Epidermal melanocyte (primary cell): Measurements from ENCODE around the gene BBOX1.
A peak's percentile ranks its signal among the peaks of the same experiment; 100 is the strongest.
"Not testable (repeated sequence)": the region's sequence is repeated elsewhere in the genome, so short reads cannot be mapped to it uniquely, and the experiment has no call there.

Experiments
- DNase-seq: peaks from one replicate; pipeline ENCODE4 v3.0.0; 2011; ENCODE audit warnings: low spot score; ENCODE audit not compliant: insufficient read length

Gene BBOX1

DNA sequence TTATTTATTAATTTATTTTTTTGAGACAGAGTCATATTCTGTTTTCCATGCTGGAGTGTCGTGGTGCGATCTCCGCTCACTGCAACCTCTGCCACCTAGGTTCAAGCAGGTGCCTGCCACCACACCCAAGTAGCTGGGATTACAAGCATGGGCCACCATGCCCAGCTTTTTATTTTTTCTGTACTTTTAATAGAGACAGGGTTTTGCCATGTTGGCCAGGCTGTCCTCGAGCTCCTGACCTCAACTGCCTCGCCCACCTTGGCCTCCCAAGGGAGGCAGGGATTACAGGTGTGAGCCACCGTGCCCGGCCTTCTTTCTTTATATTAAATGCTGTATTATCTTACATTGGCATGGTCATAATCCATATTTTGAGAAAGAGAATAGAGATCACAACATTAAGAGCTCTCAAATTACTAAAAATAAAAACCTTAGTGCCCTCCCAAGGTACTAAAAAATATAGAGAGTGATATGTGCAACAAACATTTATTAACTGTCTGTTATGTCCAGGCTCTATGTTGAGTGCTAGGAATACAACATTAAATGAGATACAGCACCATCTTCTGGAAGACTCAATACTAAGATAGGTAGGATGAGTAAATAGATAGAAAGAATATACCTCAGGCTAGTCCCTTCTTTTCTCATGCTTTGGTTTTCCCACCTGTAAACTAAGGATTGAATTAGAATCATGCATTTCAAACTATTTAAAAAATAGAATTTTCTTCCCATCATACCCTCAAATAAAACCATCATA, 84.1 kb downstream of the BBOX1 start:
- no peak for DNase-seq

DNA sequence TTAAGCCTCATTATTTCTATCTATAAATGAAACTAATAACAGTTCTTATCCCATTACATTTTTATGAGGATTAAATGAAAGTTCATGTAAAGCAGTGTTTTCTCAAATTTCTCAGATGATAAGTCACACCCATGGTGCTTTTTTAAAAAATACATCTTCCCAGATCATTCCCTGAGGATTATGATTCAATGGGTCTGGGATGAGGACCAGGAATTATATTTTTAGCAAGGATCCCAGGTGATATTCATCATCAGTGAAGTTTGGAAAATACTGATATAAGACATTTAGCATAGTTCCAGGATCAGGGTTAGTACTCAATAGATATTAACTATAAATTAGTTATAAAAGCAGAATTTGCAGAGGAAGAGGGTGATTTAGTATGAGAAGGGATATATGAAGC, 89.1 kb downstream of the BBOX1 start:
- DNase-seq, result no peak

DNA sequence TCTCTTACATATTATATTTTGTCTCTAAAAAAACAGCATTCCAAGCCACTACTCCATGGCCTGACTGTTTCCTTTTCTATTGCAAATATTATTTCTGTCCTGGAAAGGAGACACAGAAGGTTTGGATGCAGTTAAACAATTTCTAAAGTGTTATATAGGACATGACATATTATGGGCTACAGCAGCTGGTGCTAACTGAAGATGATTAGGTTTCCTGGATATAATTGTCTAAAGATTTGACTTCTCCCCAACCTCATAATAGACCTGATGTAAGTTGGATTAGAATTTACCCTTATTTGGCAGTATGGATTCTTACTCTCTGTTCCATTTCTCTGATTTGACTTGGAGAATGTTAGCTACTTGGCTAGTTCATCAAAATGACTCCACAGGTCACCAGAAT, 90.2 kb downstream of the BBOX1 start:
- no peak for DNase-seq

DNA sequence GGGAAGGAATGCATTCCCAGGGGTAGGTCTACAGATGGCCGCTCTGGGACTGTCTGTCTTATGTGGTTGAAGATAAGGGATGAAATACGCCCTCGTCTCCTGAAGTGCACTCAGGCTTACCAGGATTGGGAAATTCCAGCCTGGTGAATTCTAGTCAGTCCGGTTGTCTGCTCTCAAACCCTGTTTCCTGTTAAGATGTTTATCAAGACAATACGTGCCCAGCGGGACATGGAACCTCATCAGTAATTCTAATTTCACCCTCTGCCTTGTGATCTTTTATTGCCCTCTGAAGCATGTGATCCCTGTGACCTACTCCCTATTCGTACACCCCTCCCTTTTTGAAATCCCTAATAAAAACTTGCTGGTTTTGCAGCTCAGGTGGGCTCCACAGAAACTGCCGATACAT, 95.3 kb downstream of the BBOX1 start:
- DNase-seq, result not testable (repeated sequence)

DNA sequence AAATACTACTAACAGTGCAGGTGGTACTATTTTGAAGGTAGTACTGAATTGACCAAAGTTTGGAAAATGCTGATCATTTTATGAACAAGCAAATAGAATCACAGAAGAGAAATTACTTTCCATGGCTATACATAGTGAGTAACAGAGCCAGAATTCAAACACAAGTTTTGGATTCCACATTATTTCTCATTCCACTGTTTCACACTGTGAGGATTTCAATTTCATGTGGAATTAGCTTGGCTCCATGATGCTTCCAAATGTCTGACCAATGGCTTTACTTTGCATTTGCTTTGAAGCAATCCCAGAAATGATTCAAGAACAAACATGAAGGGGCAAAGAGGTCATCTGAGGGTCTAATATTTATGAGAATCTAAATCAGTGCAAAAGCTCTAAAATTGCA, 98.1 kb downstream of the BBOX1 start:
- no peak for DNase-seq

DNA sequence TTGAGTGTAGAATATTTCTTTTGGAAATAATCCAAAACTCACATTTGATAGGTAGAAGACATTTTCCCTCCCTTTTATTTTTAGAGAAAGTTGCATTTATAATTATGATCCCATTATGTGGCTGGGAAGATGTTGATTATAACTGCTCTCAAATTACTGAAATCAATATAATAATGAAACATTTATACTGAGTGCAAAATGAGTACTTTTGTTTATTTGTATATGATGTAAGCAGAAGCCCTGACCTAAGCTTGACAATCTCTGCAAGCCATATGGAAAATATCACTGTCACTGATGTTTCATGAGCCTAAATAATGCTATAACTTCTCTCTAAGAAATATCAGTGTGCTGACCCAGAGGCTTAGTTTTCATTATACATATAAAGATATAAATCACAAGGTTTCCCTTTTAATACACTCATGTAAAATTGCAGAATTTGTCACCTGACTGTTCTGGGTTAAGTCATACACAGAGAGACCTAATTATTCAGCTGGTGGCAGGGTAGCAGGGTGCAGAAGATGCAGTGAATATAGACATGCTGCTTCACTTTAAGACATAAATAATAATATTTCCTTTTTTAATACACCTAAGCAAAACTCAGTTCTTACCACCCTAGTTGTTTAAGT, 99.2 kb downstream of the BBOX1 start:
- no peak for DNase-seq

DNA sequence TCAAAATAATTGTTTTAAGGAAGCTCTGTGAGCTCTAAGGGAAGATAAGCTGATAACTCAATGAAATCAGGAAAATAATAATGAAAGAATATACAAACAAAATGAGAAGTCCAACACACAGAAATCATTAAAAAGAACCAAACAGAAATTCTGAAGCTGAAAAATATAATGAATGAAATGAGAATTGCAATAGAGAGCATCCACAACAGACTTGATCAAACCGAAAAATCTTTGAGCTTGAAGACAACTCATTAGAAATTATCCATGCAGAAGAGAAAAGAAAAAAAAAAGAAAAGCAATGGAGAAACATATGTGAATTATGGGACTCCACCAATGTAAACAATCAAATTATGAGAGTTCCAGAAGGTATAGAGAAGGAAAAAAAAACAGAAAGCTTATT, 101.0 kb downstream of the BBOX1 start:
- DNase-seq, result no peak

DNA sequence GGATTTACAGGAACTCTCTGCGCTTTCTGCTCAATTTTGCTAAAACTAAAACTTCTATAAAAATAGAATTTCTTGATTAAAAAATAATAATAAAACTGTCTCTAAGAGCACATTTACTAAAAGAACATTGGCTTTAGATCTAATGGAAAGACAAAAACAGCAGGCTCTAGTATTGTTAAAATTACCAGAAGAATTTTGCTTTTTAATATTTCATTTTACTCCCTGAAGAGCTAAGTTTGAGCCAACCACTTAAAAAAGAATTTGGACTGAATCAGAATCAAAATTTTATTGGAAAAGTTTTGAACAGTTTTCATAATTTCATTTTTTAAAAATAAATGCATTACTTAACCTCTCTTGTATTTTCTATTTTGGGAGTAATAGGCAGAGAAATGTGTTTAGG, 107.3 kb downstream of the BBOX1 start:
- no peak for DNase-seq

DNA sequence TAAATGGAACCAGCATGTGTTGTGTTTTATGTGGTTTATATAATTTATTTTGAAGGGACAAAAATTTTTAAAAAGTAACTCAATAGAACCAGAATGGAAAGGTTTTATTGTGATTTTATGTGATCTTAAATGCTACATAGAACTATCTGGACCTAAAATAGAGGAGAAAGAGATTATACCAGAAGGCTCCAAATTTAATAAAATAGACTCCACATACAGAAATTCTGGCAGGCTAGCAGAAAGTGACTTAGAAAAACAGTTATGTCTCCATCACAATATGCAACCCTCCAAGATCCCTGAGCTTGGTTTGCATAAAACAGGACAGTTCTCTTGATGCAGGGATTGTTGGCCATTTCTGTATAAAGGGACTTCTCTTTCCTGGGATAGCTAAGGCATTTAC, 107.9 kb downstream of the BBOX1 start:
- no peak for DNase-seq

DNA sequence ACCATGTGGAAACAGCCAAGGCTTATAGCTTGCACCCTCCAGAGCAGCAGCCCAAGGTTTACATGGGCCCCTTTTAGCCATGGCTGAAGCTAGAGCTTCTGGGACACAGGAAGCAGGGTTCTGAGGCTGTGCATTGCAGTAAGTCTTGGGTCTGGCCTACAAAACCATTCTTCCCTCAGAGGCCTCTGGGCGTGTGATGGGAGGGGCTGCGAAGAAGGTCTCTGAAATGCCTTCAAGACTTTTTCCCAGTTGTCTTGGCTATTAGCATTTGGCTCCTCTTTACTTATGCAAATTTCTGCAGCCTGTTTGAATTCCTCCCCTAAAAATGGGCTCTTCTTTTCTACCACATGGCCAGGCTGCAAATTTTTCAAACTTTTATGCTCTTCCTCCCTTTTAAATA, 109.5 kb downstream of the BBOX1 start:
- no peak for DNase-seq

DNA sequence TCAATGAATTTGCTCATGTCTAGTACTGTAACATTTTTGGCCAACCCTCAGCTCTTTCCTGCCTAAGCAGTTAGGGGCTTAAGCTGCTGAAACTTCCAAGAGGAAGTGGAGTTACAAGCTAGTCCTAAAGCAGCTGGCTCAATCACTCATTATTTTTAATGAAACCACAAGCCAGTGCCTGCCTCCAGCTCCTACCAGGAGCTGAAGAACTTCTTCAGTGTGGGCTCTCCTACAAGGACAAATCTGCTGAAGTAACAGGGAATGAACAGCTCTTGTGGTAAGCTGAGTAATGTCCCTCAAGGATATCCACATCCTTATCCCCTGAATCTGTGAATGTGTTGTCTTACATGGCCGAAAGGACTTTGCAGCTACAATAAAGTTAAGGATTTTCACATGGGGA, 112.5 kb downstream of the BBOX1 start:
- no peak for DNase-seq

DNA sequence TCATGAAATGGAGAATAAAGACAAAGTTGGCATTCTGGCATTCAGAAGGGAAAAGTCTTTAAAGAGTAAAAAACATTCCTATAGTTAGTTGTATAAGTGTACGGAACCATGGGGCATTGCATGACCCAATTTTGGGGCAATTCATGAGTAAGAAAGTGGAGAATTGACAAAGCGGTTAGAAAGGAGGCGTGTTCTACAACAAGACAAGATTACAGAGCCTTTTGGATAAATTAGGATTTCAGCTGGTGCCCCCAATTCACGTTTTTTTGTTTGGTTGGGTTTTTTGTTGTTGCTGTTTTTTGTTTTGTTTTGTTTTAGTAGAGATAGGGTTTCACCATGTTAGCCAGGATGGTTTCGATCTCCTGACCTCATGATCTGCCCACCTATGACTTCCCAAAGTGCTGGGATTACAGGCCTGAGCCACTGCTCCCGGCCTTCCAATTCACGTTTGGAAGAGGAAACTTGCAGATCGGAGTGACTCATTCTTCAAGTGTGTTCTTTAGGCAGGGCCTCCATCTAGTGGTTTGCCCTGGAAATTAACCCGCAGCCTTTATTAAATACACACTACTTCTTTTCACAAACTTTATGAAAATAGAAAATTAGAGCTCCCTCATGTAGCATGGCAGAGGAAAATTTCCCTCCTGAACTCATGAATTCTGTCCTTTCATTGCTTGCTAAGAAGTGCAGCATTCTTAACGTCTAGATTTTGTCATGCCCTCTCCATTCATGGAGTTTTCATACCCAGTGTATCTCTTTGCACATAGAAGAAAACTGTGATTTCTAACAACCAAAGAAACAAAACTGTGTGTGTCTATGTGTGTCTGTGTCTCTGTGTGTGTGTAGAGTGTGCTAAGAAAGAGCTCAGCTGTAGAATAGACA, 118.1 kb downstream of the BBOX1 start:
- peak; percentile 75 for DNase-seq

DNA sequence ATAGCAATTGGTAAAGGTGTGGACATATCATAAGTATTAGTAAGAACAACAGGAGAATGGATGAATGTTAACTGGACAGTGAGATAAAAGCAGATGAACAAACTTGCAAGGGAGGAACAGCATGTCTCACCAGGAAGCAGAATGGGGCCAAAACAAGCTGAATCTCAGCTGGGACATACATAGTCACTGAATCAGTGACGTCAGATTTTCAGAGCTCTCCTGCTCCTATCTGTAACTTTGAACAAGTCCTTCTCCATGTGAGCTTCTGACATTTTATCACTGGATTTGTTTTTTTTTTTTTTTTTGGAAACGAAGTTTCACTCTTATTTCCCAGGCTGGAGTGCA, 118.7 kb downstream of the BBOX1 start:
- DNase-seq, result no peak

DNA sequence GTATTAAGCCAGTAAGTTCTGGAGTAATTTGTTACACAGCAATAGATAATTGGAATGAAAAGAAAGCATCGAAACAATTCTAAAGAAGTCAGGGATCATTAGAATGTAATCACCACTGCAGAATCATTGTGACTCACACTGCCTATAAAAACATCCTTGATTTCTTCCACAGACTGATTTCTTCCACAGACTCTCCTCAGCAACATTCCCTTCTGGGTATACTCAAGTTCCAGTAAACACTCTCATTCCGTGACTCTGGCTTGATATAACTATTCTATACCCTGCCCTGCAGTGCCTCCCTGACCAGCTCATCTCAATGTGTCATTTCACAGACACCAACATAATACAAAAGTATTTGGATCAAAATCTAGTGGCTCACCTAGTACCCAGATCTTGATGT, 120.5 kb downstream of the BBOX1 start:
- no peak for DNase-seq

DNA sequence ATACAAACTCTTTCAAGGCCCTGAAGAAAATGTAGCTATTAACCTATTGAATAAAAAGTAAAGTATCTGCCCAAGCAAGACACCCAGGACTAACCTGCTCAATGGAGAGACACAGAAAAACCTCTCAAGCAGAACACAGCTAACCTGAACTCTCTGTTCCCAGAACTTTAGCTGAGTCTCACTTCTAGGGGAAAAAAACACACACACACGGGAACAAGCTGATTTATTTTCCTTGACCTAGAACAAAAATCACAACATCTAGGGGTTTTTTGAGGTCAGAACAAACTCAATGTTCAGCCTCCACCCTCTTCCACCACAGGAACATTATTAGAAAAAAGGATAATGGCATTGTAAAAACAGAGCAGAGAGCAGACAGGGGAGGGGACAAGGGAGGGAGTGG, 121.6 kb downstream of the BBOX1 start:
- no peak for DNase-seq

DNA sequence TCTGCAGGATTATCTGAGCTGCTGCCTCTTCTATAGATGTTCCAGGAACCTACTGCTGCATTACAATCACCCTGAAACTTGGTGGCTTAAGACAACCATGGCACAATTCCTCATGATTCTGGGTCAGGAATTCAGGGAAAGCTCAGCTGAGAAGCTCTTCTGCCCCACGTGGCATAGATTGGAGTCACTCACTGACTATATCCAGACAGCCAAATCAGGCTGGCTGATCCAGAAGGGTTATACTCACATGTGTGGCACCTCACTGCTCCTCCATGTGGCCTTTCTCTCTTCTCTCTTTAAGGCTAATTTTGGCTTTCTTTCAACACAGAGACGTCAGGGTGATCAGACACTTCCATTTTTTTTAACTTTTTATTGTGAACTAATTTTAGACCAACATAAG, 125.5 kb downstream of the BBOX1 start:
- DNase-seq, result no peak

DNA sequence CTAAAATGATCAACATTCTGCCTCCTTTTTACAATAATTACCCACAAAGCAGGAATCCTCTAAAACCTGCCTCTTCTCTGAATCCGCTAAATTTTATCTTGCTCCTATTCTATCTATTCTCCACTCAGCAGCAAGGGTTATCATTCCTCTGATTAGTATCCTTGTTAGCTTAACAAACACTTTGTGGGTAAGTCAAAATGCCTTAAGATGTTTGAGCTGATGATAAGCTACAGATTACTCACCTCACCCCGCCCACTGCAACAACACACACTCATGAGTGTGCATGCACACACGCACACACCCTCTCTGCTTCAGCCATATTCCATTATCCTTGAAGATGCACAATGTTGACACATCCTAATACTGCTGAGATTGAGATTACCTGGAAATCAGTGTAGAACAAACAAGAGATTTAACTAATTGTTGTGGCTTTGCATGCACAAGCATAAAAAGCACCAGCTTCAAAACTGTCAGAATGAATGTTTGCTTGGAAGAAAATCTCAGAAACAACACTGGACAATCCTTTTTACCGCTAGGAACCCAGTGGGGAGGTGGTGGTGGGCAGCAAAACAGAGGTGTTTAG, 130.9 kb downstream of the BBOX1 start:
- no peak for DNase-seq

DNA sequence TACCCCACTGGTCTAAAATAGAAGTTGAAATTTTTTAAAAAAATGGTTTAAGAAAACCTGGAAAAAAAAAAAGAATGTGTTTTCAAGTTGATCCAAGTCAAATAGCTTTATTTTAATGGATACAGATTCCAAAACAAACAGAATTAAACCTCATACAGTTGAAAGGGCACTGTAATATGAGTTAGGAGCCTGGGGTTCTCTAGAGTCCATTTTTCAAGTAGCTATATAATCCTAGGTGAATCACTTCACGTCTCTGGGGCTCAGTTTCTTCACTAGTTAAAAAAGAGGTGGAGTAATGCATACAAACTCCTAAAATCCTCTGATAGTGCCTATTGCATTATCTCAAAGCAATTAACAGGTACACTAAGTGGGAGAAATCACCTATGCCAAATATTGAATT, 132.9 kb downstream of the BBOX1 start:
- no peak for DNase-seq

DNA sequence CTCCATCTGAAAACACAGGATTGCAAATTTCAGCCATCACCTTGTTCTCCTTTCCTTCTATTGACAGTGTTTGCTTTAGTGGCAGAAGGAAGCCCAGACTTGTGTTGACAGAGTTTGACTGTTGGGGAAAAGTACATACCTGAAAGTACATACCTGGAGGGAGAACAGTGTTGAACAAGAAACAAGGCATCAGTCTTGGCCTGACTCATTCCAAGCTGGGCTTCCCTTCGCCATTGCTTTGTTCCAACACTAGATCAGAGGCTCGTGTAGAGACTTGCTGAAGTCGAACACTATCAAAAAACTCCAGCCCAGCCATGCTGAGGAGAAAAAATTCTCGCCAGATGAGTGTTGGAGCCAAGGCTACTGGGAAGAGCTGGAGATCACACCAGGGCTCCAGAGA, 133.4 kb downstream of the BBOX1 start:
- DNase-seq, result no peak

DNA sequence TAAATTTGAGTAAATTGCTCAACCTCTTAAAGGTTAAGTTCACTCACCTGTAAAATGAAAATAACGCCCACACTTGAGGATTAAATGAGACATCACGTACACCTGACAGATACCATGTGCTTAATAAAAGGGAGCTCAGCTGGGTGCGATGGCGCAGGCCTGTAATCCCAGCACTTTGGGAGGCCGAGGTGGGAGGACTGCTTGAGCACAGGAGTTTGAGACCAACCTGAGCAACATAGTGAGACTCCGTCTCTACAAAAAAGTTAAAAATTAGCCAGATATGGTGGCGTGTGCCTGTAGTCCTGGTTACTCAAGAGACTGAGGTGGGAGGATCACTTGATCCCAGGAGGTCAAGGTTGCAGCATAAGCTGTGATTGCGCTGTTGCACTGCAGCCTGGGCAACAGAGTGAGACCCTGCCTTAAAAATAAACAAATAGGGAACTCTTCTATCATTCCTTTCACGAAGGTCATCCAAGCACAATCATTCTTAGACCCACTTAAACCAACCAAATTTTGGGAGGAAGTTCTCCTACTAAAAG, 134.1 kb downstream of the BBOX1 start:
- no peak for DNase-seq

DNA sequence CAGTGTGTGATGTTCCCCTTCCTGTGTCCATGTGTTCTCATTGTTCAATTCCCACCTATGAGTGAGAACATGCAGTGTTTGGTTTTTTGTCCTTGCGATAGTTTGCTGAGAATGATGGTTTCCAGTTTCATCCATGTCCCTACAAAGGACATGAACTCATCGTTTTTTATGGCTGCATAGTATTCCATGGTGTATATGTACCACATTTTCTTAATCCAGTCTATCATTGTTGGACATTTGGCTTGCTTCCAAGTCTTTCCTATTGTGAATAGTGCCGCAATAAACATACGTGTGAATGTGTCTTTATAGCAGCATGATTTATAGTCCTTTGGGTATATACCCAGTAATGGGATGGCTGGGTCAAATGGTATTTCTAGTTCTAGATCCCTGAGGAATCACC, 134.9 kb downstream of the BBOX1 start:
- not testable (repeated sequence) for DNase-seq
